HCT116 (cell line): ENCODE measurements around the gene GDNF. TPM values are rescaled to one million over a fixed set of nuclear protein-coding genes. Genes with fewer than 3 reads are reported as not detected.

Experiments
- ATAC-seq: fragments of 200-7000 bp; cut with Tn5 transposase; 2 replicates; pipeline ENCODE4 v1.9.1; 2020; ENCODE audit warnings: mild to moderate bottlenecking, moderate library complexity
- BruUV-seq: library from RNA; stranded (reverse); fragments of 400-500 nt; replicated peaks from 2 replicates; lab custom pipeline; 2021; lab: Mats Ljungman, UMichigan
- CTCF ChIA-PET: fragments of 300-600 bp; sonication (Branson Sonifier 250); formaldehyde crosslinking; loops from one replicate; lab custom pipeline; 2021; ENCODE audit warnings: antibody characterized with exemption; lab: Charles Lee
- POLR2A ChIA-PET: fragments of 300-600, 350-600 bp; sonication (Branson Sonifier 250); formaldehyde crosslinking; loops from one replicate; lab custom pipeline; 2021; ENCODE audit warnings: antibody characterized with exemption; lab: Charles Lee
- RAD21 ChIA-PET, 2 experiments: fragments of 300-600 bp; sonication (Branson Sonifier 250); formaldehyde crosslinking; loops; one replicate each; lab custom pipeline; 2023; ENCODE audit warnings: low total read pairs in 2 of 2; ENCODE audit not compliant: uncharacterized antibody in 2 of 2, unreplicated experiment in 2 of 2, low non-redundant PET in 1 of 2; lab: Charles Lee
- DNase-seq: peaks from one replicate; pipeline ENCODE4 v3.0.0-alpha.2; 2010; ENCODE audit warnings: low read depth, low spot score
- H2AFZ ChIP-seq: fragments of 200-600 bp; shearing (Covaris generic), sonication (generic); 2 replicates; pipeline ENCODE4 v1.6.1; 2017; ENCODE audit warnings: low read depth, mixed run types, mixed read lengths, antibody characterized with exemption, low read length; ENCODE audit not compliant: poor library complexity, severe bottlenecking
- H3K27ac ChIP-seq: 2 replicates; pipeline ENCODE4 v1.5.1; 2012; ENCODE audit warnings: low read depth, low read length
- H3K27me3 ChIP-seq: fragments of 200-600 bp; sonication (generic); 2 replicates; pipeline ENCODE4 v1.6.1; 2016; ENCODE audit warnings: mixed run types, low read length, mixed read lengths; ENCODE audit not compliant: insufficient read depth
- H3K36me3 ChIP-seq, 2 experiments: fragments of 200-500 bp in 1 of 2; fragments of 200-600 bp in 1 of 2; sonication (Bioruptor generic) in 1 of 2; sonication (generic) in 1 of 2; 2 replicates each; pipeline versions ENCODE4 v1.5.1 to v1.6.1; 2014 to 2016; ENCODE audit warnings: low read length in 2 of 2, inconsistent platforms in 1 of 2, mixed read lengths in 1 of 2, mixed run types in 1 of 2; ENCODE audit not compliant: insufficient read depth in 2 of 2, control insufficient read depth in 1 of 2
- H3K4me1 ChIP-seq, 2 experiments: fragments of 200-600 bp in 1 of 2; sonication (generic) in 1 of 2; 2 replicates each; pipeline versions ENCODE4 v1.5.1 to v1.6.1; 2012 to 2017; ENCODE audit warnings: low read length in 2 of 2, inconsistent platforms in 1 of 2, mild to moderate bottlenecking in 1 of 2, mixed read lengths in 1 of 2, mixed run types in 1 of 2, moderate library complexity in 1 of 2; ENCODE audit not compliant: insufficient read depth in 2 of 2, control insufficient read depth in 1 of 2
- H3K4me2 ChIP-seq: fragments of 200-600 bp; sonication (generic); 2 replicates; pipeline ENCODE4 v1.6.1; 2017; ENCODE audit warnings: mixed run types, low read length, mixed read lengths
- H3K4me3 ChIP-seq, 2 experiments: fragments of 200-600 bp in 1 of 2; sonication (generic) in 1 of 2; replicated peaks in 1 of 2; 2 replicates each; pipeline ENCODE4 v1.5.1; 2011 to 2016; ENCODE audit warnings: low read length in 2 of 2, control low read depth in 1 of 2, low read depth in 1 of 2, mild to moderate bottlenecking in 1 of 2, mixed read lengths in 1 of 2, mixed run types in 1 of 2
- H3K79me2 ChIP-seq: fragments of 200-600 bp; sonication (generic); 2 replicates; pipeline ENCODE4 v1.6.1; 2017; ENCODE audit warnings: mild to moderate bottlenecking, mixed run types, low read length, moderate library complexity, mixed read lengths; ENCODE audit not compliant: insufficient read depth
- H3K9ac ChIP-seq: fragments of 200-600 bp; sonication (generic); 2 replicates; pipeline ENCODE4 v1.6.1; 2016; ENCODE audit warnings: low read length, mixed read lengths
- H3K9me2 ChIP-seq: fragments of 200-600 bp; sonication (generic), shearing (Covaris generic); 2 replicates; pipeline ENCODE4 v1.6.1; 2017; ENCODE audit warnings: mixed run types, mild to moderate bottlenecking, moderate library complexity; ENCODE audit not compliant: insufficient read depth
- H3K9me3 ChIP-seq, 2 experiments: fragments of 200-500 bp in 1 of 2; fragments of 200-600 bp in 1 of 2; sonication (Bioruptor generic) in 1 of 2; sonication (generic) in 1 of 2; 2 replicates each; pipeline ENCODE4 v1.6.1; 2014 to 2017; ENCODE audit warnings: low read length in 2 of 2, mixed read lengths in 2 of 2, inconsistent platforms in 1 of 2, low read depth in 1 of 2, mild to moderate bottlenecking in 1 of 2, mixed run types in 1 of 2, moderate library complexity in 1 of 2; ENCODE audit not compliant: control insufficient read depth in 1 of 2, insufficient read depth in 1 of 2
- H4K20me1 ChIP-seq: fragments of 200-600 bp; sonication (generic), shearing (Covaris generic); 2 replicates; pipeline ENCODE4 v1.6.1; 2017; ENCODE audit warnings: mixed run types, mild to moderate bottlenecking, moderate library complexity; ENCODE audit not compliant: insufficient read depth
- CEBPB ChIP-seq: IDR thresholded peaks from 2 replicates; pipeline ENCODE4 v1.6.1; 2012; ENCODE audit warnings: low read depth
- EGR1 ChIP-seq: IDR thresholded peaks from 2 replicates; pipeline ENCODE4 v1.6.1; 2012; ENCODE audit warnings: low read depth
- ELF1 ChIP-seq: IDR thresholded peaks from 2 replicates; pipeline ENCODE4 v1.6.1; 2012; ENCODE audit warnings: low read depth, borderline replicate concordance
- FOSL1 ChIP-seq: IDR thresholded peaks from 2 replicates; pipeline ENCODE4 v1.6.1; 2012; ENCODE audit warnings: low read depth
- POLR2A ChIP-seq: IDR thresholded peaks from 2 replicates; pipeline ENCODE4 v1.7.0; 2011; ENCODE audit warnings: borderline replicate concordance; ENCODE audit not compliant: insufficient read depth, insufficient read length; ENCODE audit errors: extremely low read depth
- POLR2AphosphoS5 ChIP-seq: IDR thresholded peaks from 2 replicates; pipeline ENCODE4 v1.6.1; 2011; ENCODE audit warnings: mild to moderate bottlenecking, low read depth, low read length, moderate library complexity
- RAD21 ChIP-seq: IDR thresholded peaks from 2 replicates; pipeline ENCODE4 v1.6.1; 2012; ENCODE audit warnings: low read depth, mild to moderate bottlenecking
- SIN3A ChIP-seq: IDR thresholded peaks from 2 replicates; pipeline ENCODE4 v1.6.1; 2012; ENCODE audit warnings: low read depth
- SP1 ChIP-seq: IDR thresholded peaks from 2 replicates; pipeline ENCODE4 v1.6.1; 2012; ENCODE audit warnings: low read depth
- SRF ChIP-seq: IDR thresholded peaks from 2 replicates; pipeline ENCODE4 v1.6.1; 2012; ENCODE audit warnings: low read depth
- TCF7L2 ChIP-seq: IDR thresholded peaks from 2 replicates; pipeline ENCODE4 v1.7.0; 2011; ENCODE audit warnings: borderline replicate concordance, inconsistent platforms; ENCODE audit not compliant: insufficient read depth, insufficient read length; ENCODE audit errors: extremely low read depth
- ZNF274 ChIP-seq: fragments of 200-500 bp; sonication (Bioruptor generic); IDR thresholded peaks from 2 replicates; pipeline ENCODE4 v1.6.1; 2014; ENCODE audit warnings: mild to moderate bottlenecking, low read depth, low read length, inconsistent platforms
- intact Hi-C: fragments of 100-400 bp; cut with micrococcal nuclease; formaldehyde crosslinking; loops from 2 replicates; pipeline ENCODE4 v1.10.0; 2022
- total RNA-seq: library from RNA; stranded (reverse); gene quantifications from one replicate; pipeline ENCODE4 v1.2.1, GENCODE V29; 2021; ENCODE audit not compliant: unreplicated experiment
- TF ChIP-seq, protein P1 (sequence below), 3 experiments: fragments of 200-600 bp in 1 of 3; sonication (generic) in 1 of 3; IDR thresholded peaks in 2 of 3; conservative IDR thresholded peaks in 1 of 3; 2 replicates each; pipeline ENCODE4 v1.5.1; 2012 to 2017; ENCODE audit warnings: low read depth in 2 of 3, low read length in 2 of 3, antibody characterized with exemption in 1 of 3, borderline replicate concordance in 1 of 3, control low read depth in 1 of 3, mild to moderate bottlenecking in 1 of 3, mixed read lengths in 1 of 3, mixed run types in 1 of 3, moderate library complexity in 1 of 3; ENCODE audit not compliant: insufficient read depth in 1 of 3
- TF ChIP-seq, protein P2 (sequence below): IDR thresholded peaks from 2 replicates; pipeline ENCODE4 v1.6.1; 2012

Gene GDNF
- total RNA-seq, 1 experiment from 2014 or later = not detected

DNA sequence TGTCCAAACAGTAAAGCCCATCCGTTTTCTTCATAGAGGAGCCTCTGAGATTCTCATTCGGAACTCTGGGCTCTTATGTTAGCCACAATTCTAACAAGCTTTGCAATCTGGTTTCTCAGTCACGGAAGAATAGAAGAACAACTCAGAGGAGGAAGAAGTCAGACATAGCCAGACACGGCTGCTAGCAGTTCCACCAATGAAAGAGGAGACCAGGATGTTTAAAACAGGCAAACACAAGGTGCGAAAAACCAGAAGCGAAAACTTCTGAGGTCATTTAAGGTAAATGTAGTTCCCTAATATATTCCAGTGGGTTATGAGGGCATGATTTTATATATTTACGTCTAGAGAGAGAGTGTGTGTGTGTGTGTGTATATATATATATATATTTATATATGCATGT is 34.1 kb upstream of the GDNF start:
- no peaks in the 10 kb centered on the region for H4K20me1 ChIP-seq
- no peaks in the 10 kb centered on the region for H3K36me3 ChIP-seq
- no peak for ATAC-seq
- DNase-seq = no peak
- ChIA-PET RAD21 (no interaction called here), CTCF (no interaction called here), POLR2A (no interaction called here)
- TF ChIP-seq SIN3A (no peak), CEBPB (no peak), POLR2AphosphoS5 (no peak), ELF1 (no peak), ZNF274 (no peak), SRF (no peak), FOSL1 (no peak), SP1 (no peak), EGR1 (no peak), TCF7L2 (no peak), POLR2A (no peak), RAD21 (no peak)
- TF ChIP-seq, protein P1, sequence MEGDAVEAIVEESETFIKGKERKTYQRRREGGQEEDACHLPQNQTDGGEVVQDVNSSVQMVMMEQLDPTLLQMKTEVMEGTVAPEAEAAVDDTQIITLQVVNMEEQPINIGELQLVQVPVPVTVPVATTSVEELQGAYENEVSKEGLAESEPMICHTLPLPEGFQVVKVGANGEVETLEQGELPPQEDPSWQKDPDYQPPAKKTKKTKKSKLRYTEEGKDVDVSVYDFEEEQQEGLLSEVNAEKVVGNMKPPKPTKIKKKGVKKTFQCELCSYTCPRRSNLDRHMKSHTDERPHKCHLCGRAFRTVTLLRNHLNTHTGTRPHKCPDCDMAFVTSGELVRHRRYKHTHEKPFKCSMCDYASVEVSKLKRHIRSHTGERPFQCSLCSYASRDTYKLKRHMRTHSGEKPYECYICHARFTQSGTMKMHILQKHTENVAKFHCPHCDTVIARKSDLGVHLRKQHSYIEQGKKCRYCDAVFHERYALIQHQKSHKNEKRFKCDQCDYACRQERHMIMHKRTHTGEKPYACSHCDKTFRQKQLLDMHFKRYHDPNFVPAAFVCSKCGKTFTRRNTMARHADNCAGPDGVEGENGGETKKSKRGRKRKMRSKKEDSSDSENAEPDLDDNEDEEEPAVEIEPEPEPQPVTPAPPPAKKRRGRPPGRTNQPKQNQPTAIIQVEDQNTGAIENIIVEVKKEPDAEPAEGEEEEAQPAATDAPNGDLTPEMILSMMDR (IDR thresholded peaks at IDR 0.05 in 2 of 3, conservative IDR thresholded peaks at IDR 0.05 in 1 of 3; ENCODE audit: borderline replicate concordance in 1 of 3, insufficient read depth in 1 of 3, low read depth in 2 of 3, low read length in 2 of 3) = no peak
- TF ChIP-seq, protein P2, sequence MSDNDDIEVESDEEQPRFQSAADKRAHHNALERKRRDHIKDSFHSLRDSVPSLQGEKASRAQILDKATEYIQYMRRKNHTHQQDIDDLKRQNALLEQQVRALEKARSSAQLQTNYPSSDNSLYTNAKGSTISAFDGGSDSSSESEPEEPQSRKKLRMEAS = no peak
- no peaks in the 10 kb centered on the region for H3K27me3 ChIP-seq
- no peak overlapping the region for H3K9ac ChIP-seq
- no peaks in the 10 kb centered on the region for H3K4me1 ChIP-seq
- no peak overlapping the region for H3K4me3 ChIP-seq
- H3K27ac ChIP-seq = no peak overlapping the region
- no peak overlapping the region for H3K4me2 ChIP-seq
- intact Hi-C loops = no loop called here
- no peak overlapping the region for H2AFZ ChIP-seq
- H3K9me2 ChIP-seq = no peaks in the 10 kb centered on the region
- H3K79me2 ChIP-seq = no peaks in the 10 kb centered on the region
- no peaks in the 10 kb centered on the region for H3K9me3 ChIP-seq
- BruUV-seq = no TSS peak
